GM21528 (cell line): Measurements from ENCODE around the gene MS4A8.

Experiments used
- ATAC-seq: cut with Tn5 transposase; IDR thresholded peaks from one replicate; pipeline ENCODE4 v1.9.1; 2021; ENCODE audit warnings: mild to moderate bottlenecking, moderate library complexity; ENCODE audit not compliant: unreplicated experiment, low FRiP score

Gene MS4A8

DNA sequence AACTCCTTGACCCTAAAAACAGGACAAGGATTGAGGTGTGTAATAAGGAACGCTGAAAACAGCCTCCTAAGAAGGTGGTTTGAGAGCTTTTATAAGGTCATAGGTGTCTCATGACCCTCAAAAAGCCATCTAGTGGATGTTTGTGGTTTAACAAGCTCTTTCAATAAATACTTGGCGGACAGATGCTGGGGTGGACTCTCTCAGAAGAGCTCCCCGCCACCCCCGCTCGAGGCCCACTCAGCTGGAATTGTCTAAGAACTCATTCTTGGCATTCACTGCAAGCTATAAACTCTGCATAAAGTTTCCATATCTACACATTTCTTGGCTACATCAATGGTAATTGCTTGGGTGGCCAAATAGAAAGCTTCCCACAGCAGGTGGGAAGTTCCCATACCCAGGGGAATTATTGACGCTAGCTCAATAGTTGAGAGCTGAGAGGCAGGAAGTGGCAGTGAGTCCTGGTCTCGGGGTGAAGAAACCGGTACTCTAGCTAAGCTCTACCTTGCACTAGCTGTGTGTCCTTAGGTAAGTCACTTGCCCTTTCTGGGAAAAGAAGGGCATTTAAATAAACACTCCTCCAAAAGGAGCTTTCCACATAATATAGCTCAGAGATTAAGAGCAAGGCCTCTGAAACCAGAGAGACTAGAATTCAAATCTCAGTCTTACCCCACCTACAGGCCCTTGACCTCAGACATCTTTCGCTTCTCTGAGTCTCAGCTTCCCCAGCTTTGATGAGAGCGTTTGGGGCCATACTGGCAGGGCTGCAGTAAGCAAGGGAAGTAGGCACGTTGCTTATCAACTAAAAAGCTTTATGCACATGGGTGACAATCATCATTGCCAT, 63.7 kb downstream of the MS4A8 start:
- peak; percentile 72 for ATAC-seq

DNA sequence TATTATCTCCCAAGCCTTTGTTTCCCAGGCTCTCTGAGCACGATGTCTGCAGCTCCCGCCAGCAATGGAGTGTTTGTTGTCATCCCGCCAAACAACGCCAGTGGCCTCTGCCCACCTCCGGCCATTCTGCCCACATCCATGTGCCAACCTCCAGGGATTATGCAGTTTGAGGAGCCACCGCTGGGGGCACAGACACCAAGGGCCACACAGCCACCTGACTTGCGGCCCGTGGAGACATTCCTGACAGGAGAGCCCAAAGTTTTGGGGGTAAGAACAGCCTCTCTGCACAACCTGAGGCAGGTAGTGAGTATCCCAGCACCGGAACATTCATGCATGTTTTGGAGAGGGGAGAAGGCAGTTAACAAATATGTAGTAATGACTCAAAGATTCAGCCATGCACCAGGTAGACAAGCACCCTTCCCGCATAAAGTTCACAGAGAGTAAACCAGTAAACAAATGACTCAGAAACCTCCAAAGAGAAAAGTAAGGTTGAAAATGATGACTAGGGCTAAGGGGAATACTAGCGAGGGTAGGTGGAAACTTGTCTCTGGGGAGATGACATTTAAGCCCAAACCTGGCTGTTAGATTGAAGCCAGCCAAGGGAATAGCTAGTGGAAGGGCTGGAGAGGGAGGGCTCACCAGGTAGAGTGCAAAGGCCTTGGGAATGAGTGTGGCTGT, 64.4 kb downstream of the MS4A8 start:
- no peak for ATAC-seq

DNA sequence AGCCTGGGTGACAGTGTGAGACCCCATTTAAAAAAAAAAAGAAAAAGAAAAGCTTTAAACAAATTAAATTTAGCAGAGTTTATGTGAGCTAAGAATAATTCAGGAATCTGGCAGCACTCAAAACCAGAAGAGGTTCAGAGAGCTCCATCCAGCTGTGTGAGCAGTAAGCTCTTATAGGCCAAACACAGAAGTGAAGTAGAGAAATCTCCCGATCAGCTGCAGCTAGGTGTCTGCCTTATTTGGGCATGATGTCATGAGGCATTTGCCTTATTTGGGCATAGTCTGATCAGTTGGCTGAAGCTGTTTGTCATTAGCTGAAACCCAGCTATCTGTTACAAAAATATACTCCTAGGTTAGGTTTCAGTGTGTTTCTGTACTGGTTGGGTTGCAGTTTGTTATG, 65.5 kb downstream of the MS4A8 start:
- peak; percentile 38 for ATAC-seq

DNA sequence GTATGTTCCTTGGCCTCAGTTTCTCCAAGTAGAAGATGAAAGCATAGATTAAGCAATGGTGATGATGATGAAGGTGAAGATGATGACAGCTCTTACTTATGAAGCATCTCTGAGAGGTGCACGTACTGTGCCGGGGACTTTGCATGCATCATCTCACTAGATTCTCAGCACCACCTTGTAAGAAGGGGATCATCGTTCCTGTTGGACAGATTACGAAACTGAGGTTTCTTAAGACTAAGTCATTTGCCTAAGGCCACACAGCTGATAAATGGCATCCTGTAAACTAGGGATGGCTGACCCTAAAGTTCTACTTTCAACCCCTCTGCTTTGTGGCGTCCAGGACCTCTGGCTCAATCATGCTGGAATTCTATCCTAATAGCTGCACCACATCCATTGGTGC, 65.9 kb downstream of the MS4A8 start:
- ATAC-seq: no peak
